HG03575 (cell line): Measurements from ENCODE around the gene MAP3K9.
"Not testable (repeated sequence)": the region's sequence is repeated elsewhere in the genome, so short reads cannot be mapped to it uniquely, and the experiment has no call there.

Experiments
- ATAC-seq: cut with Tn5 transposase; IDR thresholded peaks from one replicate; pipeline ENCODE4 v1.9.1; 2021; ENCODE audit not compliant: unreplicated experiment, insufficient number of reproducible peaks, low FRiP score; ENCODE audit errors: extremely low read depth

The MAP3K9 gene

DNA sequence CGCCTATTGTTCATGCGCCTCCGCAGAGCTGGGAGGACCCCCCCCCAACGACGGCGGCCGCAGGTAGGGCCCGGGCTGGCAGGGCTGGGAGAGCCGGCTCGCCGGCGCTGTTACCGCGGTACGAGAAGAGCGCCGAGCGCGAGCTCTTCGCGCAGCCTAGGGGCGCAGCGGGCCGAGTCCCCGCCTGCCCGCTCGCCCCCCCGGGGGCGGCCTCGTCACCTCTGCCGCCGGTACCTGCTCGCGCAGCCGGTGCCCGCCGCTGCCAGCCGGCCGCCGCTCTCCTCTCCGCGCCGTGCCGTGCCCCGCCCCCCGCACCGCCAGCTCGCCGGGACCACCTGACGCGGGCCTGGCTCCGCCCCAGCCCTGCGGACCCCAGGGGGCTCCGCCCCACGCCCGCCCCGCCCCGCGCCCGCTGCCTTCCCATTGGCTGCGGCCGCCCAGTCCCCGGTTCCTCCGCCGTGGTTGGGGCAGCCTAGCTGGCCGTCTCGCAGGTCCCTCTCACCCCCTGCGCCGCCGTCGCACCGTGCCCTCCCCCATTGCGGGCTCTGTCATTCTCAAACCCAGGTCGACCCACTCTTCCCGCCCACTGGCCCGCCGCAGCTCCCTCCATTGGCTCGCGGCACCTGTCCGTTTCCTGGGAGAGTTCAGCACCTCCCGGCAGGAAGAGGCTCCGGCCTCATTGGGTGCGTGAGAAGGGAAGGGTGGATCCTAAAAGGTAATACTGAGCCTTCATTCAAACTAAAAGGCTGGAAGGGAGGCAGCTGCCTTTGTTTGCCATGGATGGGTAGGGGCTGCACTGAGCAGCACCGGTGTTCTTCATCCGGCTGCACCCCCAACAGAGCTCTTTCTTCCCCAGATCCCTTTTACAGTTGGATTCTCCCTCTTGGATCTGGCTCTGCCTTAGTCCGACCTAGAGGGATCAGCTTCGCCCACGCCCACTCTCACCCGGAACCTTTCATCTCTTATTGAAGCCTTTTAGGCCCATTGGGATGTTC lies at the start of gene MAP3K9:
Gene MAP3K9 (minus strand): TSS at position 289 of the 995 bp plus-strand sequence. CDS start 342 bp downstream, outside the sequence.
- ATAC-seq, result peak; percentile 47

DNA sequence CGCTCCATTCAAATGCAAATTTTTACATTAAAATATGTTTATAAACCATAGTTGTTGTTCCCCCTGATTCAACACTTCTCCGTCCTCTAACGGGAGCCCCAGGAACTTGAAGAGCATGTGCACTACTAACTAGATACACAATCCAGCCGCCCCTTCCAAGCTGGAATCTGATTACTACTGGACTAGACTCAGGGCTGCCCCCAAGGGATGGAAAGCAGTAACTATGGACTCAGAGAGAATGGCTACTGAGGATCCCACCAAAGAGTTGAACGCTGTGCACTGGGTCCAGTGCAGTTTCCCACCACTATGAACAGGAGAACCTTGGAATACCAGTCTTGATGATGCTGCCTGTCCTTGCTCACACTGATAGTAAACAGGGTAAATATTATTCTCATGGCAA lies 49.3 kb upstream of the MAP3K9 start:
- no peak for ATAC-seq

DNA sequence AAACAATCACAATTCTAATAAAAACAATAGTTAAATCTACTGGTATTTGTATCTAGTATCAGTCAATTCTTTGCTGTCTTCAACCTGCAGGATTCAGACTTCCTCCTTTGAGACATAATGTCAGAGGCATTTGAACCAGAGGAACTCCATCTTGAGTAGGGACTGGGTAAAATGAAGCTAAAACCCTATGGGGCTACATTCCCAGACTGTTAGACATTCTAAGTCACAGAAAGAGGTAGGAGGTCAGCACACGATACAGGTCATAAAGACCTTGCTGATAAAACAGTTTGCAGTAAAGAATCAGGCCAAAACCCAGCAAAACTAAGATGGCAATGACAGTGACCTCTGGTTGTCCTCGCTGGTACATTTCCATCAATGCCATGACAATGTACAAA lies 48.2 kb upstream of the MAP3K9 start:
- no peak for ATAC-seq

DNA sequence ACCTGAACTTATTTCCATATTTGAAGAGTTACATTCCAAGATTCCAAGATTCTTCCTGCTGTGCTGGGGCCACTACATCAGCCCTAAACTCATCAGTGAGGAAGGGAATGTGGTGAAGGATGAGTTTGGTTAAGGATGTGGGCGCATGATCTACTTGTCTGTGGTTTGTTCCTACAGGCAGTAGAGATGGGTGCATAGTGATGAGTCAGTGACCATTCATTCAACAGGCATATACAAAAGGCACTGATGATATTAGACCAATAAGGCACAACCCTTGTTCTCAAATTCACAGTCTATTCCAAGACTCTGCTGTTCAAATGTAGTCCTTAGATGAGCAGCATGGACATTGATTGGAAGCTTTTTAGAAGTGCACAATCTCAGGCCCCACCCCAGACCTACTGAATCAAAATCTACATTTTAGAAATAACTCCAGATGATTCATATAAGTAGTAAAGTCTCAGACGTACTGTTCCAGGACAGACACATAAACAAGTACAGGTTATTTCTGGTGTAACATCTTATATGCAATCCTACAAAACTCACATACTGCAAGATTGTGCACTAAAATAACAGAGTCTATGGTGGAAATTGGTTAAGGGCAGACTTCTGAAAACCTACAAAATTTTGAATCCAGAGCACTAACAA lies 47.7 kb upstream of the MAP3K9 start:
- ATAC-seq, result no peak

DNA sequence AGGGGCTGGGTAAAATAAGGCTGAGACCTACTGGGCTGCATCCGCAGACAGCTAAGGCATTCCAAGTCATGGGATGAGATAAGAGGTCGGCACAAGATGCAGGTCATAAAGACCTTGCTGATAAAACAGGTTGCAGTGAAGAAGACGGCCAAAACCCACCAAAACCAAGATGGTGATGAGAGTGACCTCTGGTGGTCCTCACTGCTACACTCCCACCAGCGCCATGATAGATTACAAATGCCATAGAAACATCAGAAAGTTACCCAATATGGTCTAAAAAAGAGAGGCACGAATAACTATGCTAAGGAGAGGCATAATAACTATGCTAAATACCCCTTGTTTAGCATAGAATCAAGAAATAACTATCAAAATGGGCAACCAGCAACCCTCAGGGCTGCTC lies 46.2 kb upstream of the MAP3K9 start:
- no peak for ATAC-seq

DNA sequence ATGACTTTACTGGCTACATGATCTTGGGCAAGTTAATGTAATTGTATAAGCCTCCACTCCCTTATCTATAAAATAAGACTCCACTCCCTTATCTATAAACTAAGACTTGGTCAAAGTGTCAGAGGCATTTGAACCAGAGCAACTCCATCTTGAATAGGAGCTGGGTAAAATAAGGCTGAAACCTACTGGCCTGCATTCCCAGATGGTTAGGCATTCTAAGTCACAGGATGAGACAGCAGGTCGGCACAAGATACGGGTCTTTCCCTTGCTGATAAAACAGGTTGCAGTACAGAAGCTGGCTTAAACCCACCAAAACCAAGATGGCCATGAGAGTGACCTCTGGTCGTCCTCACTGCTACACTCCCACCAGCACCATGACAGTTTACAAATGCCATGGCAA lies 44.3 kb upstream of the MAP3K9 start:
- ATAC-seq, result not testable (repeated sequence)

DNA sequence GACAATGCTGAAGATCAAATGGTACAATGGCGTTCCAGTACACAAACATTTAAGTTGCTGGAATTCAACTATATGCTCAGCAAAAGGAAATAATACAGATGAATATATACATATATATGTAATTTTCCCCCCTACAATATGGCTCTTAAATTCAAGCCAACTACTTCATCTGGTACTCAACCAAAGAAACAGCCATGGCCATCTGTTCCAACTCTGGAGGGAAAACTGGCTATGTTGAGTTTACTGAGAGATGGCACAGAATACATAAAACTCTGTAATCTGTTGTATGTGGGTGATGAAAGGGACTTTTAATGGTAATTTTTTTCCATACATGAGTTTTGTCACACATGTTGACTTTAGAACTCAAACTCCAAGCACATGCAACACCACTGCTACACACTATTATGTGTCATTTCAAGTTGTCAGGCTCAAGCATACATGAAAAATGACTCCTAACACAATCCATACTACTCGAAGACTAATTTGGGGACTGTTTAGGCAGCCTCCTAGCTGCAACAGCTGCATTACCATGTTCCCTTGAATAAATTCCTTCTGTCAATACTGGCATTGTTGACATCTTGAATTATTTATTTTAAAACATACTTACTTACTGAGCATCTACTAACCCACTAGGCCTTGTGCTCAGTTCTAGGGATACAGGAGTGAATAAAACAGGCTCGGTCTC lies 38.2 kb upstream of the MAP3K9 start:
- no peak for ATAC-seq

DNA sequence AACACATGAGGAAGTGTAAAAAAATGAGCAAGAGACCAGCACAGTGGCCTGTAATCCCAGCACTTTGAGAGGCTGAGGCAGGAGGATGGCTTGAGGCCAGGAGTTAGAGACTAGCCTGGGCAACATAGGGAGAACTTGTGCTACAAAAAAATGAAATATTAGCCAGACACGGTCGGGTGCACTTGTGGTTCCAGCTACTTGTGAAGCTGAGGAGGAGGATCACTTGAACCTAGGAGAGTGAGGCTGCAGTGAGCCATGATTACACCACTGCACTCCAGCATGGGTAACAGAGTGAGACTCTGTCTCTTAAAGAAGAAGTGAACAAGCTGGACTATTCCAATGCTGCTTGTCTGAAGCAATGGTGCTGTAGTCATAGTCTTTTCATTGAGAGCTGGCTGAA lies 36.3 kb upstream of the MAP3K9 start:
- ATAC-seq, result no peak

DNA sequence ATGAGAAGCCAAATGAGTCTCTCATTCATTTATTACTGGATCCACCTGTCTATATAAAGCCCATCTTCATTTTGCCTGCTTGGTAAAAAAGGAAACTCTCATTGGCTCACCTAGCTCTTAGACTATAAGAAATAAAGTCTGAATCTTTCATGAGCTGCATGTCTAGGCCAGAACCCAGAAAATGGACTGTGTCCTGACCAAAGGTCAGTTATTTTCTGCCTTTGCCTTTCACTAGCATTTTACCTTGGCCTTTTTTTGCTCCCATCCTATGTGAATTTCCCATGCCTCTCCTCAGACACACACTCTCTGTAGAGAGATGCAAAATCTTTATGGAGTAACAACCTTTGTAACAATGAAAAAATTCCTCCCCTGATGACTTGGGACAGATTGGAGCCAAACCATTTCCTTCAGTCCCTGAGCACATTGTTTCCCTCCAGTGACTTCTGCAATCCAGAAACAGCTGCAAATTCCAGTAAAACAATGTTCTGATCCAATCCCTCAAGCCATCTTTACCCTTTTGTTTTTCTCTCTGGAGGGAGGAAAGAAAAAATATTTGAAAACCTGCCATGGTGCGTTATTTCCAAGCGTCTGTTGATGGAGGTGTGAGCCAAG lies 33.6 kb upstream of the MAP3K9 start:
- ATAC-seq, result no peak

DNA sequence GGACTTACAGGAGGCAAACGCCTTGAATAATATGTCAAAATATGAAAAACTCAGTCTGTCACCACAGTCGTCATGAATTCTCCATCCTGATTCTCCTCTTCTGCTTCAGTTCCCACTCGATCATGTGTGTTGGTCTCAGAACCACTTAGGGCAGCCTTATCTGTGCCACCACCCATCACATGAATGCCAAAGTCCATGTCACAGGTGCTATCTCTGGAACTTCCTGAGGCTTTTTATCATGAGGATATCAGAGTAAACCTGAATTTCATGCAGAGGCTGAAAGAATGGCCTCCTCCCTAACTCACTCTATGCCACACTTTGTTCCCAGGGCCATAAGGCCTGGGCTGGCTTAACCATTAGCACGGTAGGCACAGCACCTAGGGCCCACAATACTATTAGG lies 28.8 kb upstream of the MAP3K9 start:
- no peak for ATAC-seq

DNA sequence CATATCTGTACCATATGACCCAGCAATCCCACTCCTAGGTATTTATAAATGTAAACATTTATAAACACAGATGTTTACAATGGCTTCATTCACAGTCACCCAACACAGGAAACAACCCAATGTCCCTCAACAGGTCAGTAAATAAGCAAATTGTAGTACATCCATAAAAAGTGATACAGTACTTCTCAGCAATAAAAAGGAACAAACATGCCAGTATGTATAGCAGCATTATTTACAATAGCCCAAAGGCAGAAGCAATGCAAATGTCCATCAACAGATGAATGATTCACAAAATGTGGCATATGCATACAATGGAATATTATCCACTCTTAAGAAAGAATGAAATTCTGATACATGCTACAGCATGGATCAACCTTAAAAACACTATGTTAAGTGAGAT lies 27.6 kb upstream of the MAP3K9 start:
- ATAC-seq, result no peak

DNA sequence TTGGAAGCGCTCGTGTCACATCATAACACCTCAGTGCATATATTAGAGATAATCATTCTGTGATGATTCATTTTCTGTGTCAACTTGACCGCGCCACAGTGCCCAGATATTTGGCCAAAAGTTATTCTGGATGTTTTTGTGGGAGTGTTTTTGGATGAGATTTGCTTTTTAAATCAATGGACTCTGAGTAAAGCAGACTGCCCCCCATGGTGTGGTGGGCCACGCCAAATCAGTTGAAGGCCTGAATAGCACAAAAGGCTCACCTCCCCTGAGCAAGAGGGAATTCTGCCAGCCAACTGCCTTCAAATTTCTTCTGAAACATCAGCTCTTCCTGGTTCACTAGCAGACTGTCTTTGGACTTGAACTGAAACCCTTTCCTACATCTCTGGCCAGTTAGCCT lies 24.6 kb upstream of the MAP3K9 start:
- no peak for ATAC-seq

DNA sequence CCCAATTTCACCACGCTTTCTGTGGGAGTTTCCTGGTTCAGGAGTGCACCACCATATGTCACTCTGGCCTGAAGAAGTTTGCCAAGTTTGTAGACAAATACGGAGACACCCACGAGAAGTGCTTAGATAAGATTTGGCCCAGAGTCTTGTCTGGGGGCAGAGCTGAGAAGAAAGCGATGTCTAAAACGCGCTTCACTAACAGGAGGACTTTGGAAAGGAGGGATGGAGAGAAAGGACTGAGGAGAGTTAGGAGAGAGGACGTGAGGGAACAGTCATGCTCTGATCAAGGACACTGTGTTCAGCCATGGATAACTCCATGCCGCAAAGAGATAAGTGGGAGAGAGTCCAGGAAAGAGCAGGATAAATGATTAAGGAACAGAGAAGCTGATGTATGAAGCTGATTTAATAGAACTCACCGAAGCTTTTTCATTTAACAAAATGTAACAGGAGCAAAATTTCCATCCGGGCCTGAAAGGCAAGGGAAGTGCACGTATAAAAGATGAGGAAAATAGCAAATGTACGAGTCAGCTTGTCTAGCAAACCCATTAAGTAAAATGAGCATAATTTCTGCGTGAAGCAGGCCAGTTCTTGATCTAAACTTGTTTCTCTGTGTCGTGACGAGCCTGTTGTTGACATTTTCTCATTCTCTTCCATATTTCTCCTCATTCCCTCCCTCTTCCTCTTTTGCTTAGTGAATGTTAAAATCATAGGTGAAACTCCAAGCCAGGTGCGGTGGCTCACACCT lies 23.4 kb upstream of the MAP3K9 start:
- no peak for ATAC-seq

DNA sequence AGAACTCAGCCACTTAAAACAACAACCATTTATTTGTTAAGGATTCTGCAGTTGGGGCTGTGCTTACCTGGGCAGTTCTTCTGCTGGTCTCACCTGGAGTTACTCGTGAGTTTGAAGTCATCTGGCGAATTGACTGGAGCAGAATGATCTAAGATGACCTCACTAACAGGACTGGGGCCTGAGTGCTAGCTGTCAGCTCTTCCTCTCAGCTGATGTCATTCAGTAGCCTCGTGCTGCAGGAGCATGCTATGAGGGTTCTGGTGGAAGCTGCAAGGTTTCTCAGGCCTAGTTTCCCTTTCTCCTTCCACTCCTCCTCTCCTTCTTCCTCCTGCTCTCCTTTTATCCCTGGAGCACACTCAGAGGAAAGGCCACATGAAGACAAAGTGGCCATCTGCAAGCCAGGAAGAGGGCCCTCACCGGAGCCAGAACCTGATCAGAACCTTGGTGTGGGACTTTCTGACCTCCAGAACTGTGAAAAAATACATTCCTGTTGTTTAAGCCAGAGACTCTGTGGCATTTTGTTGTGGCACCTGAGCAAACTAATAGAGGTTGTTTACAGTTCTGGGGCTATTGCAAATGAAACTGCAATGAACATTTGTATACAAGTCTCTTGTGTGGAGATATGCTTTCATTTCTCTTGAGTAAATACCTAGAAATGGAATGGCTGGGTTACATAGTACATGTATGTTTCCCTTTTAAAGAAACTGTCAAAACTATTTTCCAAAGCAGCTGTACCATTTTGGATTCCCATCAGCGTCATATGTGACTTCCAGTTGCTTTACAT lies 21.9 kb upstream of the MAP3K9 start:
- ATAC-seq, result no peak

DNA sequence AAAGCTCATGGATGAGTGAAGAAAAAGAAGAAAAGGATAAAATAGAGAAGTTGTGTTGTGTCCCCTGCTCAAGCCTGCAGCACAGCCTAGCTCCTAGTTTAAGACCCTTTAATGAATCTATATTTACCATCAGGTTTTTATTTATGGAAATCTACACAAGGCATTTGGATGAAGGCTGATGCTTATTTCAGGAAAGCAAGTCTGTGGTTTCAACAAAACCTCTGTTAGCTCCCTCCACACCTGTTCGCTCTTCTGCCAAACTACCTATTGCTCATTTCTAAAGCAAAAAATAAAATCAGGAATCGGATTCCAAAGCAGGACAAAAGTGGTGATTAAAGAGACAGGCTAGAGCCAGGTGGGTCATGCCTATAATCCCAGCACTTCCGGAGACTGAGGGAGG lies 18.9 kb upstream of the MAP3K9 start:
- ATAC-seq, result no peak

DNA sequence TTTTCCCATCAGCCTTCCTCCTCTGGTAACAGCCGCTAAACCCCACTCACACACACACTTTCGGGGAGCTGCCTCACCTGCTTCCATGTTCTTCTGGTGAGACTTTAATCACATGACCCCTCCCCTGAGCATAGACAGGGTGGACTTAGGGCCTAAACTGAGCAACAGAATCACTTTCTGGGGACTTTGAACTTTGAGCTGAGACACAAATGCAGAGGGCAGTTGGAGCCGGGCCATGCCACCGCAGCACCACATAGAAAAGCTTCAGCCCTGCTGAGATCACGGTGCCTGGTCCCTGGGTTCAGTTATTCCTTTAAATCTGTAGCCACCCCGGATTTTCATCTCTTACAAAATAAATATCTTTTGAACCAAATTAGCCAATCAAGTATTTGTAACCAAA lies 18.4 kb upstream of the MAP3K9 start:
- no peak for ATAC-seq

DNA sequence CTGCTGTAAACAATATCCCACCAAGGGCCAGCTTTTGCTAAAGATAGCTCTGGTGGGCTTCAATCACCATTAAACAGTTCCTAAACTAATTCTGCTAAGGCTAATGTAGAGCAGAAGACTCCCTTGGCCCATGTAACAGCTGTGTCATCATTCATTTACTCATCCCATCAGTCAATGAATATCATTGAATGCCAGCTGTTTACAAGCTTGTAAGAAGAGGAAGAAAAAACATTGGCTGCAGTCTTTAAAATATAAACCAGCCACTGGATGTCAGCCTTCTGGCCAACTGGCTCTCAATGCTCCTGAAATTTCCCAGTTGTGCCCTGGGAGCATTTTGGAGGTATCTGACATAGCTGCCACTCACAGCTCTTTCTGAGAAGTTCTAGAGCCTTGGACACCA lies 18.0 kb upstream of the MAP3K9 start:
- ATAC-seq, result no peak

DNA sequence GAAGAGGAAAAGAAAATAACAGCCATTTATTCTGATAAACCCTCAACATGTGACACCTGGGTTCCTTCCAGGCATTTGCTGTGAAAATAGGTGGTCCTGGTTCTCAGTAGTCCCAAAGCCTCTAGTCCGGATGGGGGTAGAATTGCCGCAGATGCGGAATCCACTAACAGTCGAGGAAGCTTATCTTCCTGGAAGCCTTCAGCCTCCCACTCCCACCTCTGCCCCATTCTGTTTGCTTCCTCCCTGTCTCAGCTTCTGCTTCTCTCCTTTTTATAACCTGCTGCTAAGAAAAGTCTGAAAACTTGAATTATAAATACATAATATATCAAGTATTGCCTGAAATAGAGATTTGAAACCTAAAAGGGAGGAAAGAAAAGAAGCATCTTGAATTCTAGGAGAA lies 14.0 kb upstream of the MAP3K9 start:
- no peak for ATAC-seq
